Measurements from ENCODE around the gene PBRM1.

DNA sequence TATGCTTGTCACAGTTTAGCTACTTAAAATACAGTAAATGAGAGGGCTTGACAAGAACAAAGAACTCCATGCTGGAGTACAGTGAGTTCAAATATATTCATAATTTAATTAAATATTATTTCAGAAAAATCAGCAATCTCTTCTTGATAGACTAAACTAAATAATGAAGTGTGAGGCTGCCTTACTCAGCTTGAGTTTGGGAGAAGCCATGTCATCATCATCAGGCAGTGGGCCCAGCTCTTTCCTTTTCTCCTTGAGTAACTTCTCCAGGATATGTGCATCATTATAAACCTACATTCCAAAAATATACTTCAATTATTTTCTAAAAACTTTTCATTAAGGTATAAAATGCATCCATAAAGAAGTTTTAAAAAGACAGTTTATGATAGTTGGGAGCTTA, 70.5 kb downstream of the PBRM1 start:
- TF ChIP-seq EZH2 (IDR thresholded peaks at IDR 0.05; ENCODE audit: insufficient read depth, poor library complexity, severe bottlenecking), result no peak
- no peak for TF ChIP-seq EZH2phosphoT487 (IDR thresholded peaks at IDR 0.05; ENCODE audit: insufficient read depth, low read depth)

All from GM23248 (cell line).